DMS 273 treated with DMSO at 0.1 percent for 48 hours (cell line): ENCODE data around the gene MEAF6.
A peak's percentile ranks its signal among the peaks of the same experiment; 100 is the strongest.

Source experiments
- DNase-seq: peaks from one replicate; lab custom pipeline; 2025; lab: John Stamatoyannopoulos, UW

MEAF6 gene

DNA sequence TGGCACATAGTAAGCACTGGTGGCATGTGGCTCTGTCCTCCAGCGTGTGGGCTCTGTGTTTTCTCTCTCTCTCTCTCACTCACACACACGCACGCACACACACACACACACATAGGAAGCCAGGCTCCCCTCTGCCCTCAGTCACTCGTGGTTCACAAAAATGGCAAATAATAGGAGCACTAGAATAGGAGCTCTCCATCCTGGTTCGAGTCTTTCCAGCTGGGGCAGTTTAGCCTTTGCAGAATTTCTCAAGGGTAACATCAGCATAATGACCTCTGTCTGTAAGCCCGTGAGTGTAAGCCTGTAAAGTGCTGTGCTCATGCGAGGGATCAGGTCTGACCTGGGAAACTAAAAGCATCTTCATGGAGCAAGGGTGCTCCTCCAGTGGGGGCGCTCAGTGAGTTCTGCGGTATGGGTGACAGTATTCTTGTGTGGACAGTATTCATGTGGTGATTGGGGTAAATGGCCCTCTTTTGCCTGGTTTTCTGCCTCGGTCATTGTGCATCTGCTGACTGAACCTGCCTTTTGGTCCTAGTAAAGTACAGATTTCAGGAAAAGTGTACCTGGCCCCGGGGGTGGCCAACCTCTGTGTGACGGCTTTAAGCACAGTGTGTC lies 41.0 kb downstream of the MEAF6 start:
- DNase-seq: no peak

DNA sequence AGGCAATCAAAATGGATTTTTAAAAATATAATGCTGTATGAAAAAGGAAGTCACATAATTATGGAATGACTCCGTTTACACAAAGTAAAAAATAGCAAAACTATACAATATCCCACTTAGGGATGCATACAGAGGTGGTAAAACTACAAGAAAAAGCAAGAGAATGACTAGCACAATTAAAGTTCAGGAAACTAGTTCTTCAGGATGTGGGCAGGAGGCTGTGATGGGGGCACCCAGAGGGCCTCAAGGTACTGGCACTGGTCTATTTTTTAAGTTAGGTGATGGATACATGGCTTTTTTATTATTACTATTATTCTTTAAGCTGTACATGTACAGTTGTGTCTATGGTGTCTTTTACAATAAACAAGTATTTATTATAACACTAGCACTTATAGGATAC lies 41.6 kb downstream of the MEAF6 start:
- no peak for DNase-seq

DNA sequence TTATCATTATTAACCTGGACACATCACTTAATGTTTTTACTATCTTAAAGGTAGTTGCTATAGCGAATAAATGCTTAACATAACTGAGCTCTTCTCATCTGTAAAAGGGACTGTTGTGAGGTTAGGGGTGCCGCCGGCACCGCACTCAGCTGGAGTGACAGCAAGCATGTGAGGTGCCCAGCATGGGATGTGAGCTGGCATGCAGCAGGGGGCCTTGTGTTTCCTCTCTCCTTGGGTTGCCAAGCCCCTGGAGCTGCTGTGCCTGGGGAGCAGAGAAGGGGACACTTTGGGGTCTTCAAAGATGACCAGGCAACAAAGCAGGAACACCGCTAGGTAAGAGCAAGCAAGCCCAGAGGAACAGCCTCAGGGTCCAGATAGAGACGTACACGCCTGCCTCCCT lies 42.3 kb downstream of the MEAF6 start:
- no peak for DNase-seq

DNA sequence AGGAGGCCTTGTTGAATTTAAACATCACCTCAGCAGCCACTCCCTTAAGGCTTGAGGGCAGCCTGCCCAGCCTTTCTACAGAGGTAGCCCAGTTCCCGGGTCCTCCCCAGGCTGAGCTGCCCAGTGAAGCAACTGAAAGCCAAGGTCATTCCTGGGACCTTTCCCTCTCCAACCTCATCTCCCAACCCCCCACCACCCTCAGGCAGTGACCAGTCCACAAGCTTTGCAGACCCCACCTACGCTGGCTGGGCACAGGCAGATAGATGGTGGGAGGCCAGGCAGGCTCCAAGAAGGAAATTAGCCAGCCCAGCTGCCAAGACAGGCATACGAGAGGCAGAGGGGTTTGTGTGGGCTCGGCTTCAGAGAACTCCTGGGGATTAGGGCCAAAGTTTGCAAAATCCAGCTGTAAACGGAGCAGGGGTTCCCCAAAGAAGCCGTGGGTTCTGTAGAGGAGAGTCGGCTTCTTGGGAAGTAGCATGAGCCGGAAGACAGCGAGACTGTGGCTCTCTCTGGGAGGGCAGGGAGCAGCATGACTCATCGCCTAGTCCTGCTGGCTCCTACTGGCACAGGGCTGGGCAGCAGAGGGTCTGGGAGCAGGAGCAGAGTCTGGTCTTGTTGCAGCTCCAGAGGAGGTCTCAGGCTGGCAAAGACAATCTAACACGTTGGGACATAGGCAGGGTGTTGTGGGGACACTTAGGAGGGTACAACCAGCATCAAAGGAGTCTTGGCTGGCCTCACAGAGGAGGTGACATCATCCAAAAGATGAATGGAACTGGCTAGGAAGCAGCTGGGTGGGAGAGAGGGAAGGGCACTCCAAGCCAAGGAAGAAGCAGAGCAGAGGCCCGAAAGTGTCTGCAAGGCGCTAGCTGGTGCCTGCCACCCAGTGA lies 43.0 kb downstream of the MEAF6 start:
- peak; percentile 66 for DNase-seq

DNA sequence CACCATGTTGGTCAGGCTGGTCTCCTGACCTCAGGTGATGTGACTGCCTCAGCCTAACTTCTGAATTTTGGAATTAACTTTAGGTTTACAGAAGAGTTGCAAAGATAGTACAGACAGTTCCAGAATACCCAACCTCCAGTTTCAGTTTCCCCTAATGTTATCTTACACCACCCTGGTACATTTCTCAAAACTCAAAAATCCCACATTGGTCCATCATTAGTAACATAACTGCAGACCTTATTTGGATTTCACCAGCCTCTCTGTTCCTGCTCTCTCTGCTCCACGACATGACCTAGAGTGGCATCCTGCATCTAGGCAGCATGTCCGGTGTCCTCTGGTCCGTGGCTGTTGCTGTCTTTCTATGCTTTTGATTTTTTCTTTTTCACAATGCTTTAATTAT lies 45.2 kb downstream of the MEAF6 start:
- no peak for DNase-seq

GRCh38 chr1:37468037-37468436 lies 46.5 kb downstream of the MEAF6 start:
- DNase-seq: no peak

- no peak for DNase-seq
Measured at GRCh38 chr1:37465593-37466517, 48.7 kb downstream of the MEAF6 start.

- DNase-seq: no peak
Measured at GRCh38 chr1:37464443-37464842, 50.1 kb downstream of the MEAF6 start.

DNA sequence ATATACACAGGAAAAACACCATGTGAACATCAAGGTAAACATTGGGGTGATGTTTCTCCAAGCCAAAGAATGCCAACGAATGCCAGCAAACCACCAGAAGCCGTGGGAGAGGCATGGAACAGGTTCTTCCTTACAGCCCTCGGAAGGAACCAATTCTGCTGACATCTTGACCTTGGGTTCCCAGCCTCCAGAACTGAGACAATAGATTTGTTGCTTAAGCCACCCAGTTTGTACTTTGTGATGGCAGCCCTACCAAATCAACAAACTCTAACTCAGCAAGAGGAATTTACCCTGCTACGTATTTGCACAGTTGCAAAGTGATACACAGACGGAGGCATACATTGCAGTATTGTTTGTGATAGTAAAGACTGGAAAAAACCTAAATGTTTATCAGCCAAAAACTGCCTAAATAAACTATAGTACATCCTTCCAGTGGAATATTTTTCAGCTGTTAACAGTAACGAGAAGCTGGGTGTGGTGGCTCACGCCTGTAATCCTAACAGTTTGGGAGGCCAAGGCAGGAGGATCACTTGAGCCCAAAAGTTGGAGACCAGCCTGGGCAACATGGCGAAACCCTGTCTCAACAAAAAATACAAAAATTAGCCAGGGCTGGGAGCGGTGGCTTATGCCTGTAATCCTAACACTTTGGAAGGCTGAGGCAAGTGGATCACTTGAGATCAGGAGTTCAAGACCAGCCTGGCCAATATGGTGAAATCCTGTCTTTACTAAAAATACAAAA lies 52.7 kb downstream of the MEAF6 start:
- DNase-seq: no peak

DNA sequence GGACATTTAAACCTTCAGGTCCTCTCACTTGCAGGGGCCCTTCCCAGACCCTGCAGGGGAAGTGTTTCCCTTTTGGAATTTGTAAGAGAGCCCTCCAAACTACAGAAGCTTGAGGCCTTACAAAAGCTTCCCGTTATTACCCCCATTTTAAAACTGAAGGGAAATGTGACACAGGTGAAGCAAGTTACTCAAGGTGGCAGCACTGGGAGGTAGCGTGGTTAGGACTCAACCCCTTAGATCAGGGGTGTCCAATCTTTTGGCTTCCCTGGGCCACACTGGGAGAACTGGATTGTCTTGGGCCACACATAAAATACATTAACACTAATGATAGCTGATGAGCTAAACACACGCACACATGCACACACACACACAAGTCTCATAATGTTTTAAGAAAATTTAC lies 56.0 kb downstream of the MEAF6 start:
- DNase-seq: no peak

GRCh38 chr1:37456614-37457013 lies 58.0 kb downstream of the MEAF6 start:
- no peak for DNase-seq

DNA sequence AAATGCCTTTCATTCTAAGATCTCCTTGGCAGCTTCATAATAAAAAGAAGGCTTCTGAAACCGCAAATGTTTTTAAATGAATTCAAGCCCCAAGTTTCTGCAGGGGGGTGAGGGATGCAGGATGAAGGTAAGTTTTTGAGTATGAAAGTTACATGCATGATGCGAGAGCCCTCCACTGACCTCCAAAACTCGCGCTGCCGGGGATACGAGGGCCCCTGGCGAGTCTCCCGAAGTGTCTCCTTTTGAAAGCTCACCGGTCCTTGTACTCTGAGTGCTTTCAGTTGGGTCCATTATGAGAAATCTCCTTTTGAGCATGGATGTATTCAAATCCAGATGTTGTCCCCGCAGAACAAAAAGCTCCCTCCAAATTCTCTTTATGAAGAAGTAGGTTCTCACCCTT lies 59.0 kb downstream of the MEAF6 start:
- DNase-seq: no peak

GRCh38 chr1:37453647-37454046 lies 60.9 kb downstream of the MEAF6 start:
- DNase-seq: no peak

DNA sequence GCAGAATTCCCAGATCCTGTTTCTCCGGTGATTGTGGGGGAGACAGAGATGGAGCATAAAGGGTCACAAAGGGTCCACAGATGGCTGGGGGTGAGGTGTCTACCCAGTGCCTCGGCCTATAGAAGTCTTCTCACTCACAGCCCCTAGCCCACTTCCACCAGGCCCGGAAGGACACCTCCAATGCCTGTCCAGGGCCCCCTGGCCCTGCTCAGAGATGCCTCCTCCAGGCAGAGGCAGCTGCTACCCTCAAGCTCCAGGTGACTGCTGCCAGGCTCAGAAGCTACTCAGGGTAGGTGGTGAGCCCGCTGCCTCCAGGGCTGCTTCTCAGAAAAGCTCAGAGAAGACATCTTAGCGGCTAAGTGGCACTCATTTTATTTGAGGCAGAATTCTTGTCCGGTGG lies 62.1 kb downstream of the MEAF6 start:
- no peak for DNase-seq

- DNase-seq: no peak
Measured at GRCh38 chr1:37449936-37450335, 64.6 kb downstream of the MEAF6 start.

- no peak for DNase-seq
Measured at GRCh38 chr1:37448691-37449417, 65.7 kb downstream of the MEAF6 start.

DNA sequence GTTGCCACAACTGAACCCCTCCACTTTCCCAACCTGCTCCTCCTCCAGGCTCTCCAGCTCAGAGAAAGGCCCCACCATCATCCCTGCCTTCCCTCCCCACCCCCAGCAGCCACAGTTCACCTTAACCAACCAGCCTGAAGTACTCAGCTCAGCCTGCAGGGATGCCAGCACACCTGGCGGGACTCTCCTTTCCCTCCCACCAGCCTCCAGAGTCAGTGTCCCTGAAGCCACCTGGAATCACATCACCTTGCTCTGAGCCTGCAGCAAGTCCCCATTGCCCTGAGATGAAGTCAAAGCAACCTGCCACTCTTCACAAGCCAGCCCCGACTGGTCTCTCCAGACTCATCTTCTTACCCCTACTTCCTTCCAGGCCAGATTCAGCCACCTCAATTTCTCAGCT lies 66.4 kb downstream of the MEAF6 start:
- DNase-seq: no peak

DNA sequence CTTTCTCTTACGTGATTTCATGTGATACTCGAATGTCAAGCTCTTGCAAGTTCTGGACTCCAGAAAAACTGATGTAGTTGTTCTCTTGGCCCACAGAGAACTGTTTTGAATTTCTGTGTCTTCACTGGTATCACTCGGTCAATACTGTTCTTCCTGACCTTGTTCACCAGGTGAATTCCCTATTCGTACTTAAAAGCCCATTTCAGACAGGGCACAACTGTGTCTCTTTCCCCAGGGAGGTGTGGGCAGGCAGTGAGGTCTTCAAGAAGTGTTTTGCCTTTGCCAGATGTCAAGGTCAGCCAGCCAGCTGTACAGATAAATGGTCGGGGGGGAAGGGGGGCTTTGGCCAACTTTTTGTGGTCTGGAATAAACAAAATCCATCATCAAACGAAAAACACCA lies 67.7 kb downstream of the MEAF6 start:
- DNase-seq: no peak

GRCh38 chr1:37442644-37443043 lies 71.9 kb downstream of the MEAF6 start:
- no peak for DNase-seq
